ENCODE data around the gene LMF1.

Gene LMF1

GRCh38 chr16:972316-973002, 1.7 kb upstream of the LMF1 start:
- peak overlapping the region in 2 of 3 experiments; percentile 51 to 93 for H3K27ac Mint-ChIP-seq
- peaks cover 9% of the 10 kb centered on the region for H3K36me3 Mint-ChIP-seq (ENCODE audit: low read depth)
- TF ChIP-seq CTCF (IDR thresholded peaks at IDR 0.05; ENCODE audit: unreplicated experiment in 3 of 3) = no peak
- peaks cover 61% of the 10 kb centered on the region for H3K4me1 Mint-ChIP-seq
- H3K27me3 Mint-ChIP-seq (ENCODE audit: low read depth) = peaks cover 18% of the 10 kb centered on the region
- H3K9me3 Mint-ChIP-seq = peaks cover 3% of the 10 kb centered on the region
- peak overlapping the region; percentile 73 to 86 (median 79) for H3K4me3 Mint-ChIP-seq

GRCh38 chr16:971981-972315, 1.2 kb upstream of the LMF1 start:
- peaks cover 9% of the 10 kb centered on the region for H3K36me3 Mint-ChIP-seq (ENCODE audit: low read depth)
- no peak for TF ChIP-seq CTCF (IDR thresholded peaks at IDR 0.05; ENCODE audit: unreplicated experiment in 3 of 3)
- H3K9me3 Mint-ChIP-seq = peaks cover 3% of the 10 kb centered on the region
- peak overlapping the region; percentile 73 to 86 (median 79) for H3K4me3 Mint-ChIP-seq
- peak overlapping the region; percentile 7 to 93 (median 51) for H3K27ac Mint-ChIP-seq
- H3K4me1 Mint-ChIP-seq = peaks cover 59% of the 10 kb centered on the region
- H3K27me3 Mint-ChIP-seq (ENCODE audit: low read depth) = peaks cover 18% of the 10 kb centered on the region

- no peak for TF ChIP-seq CTCF (IDR thresholded peaks at IDR 0.05; ENCODE audit: unreplicated experiment in 3 of 3)
- peak overlapping the region; percentile 73 to 86 (median 79) for H3K4me3 Mint-ChIP-seq
These were observed 760 bp upstream of the LMF1 start for GRCh38 chr16:971582-971905.

GRCh38 chr16:970386-970765, 408 bp downstream of the LMF1 start:
- Mint-ChIP-seq H3K36me3 (ENCODE audit: low read depth) (peaks cover 23% of the 10 kb centered on the region), H3K27ac (no peak overlapping the region), H3K4me3 (peak overlapping the region; percentile 83 to 91 (median 89)), H3K4me1 (peaks cover 49% of the 10 kb centered on the region), H3K9me3 (peaks cover 8% of the 10 kb centered on the region), H3K27me3 (ENCODE audit: low read depth) (peaks cover 6% of the 10 kb centered on the region)
- TF ChIP-seq CTCF (IDR thresholded peaks at IDR 0.05; ENCODE audit: unreplicated experiment in 3 of 3) = no peak

More at GRCh38 chr16:971582-971905, 760 bp upstream of the LMF1 start:
- peak overlapping the region; percentile 7 to 93 (median 51) for H3K27ac Mint-ChIP-seq
- H3K27me3 Mint-ChIP-seq (ENCODE audit: low read depth) = peaks cover 16% of the 10 kb centered on the region
- H3K4me1 Mint-ChIP-seq = peaks cover 57% of the 10 kb centered on the region
- H3K9me3 Mint-ChIP-seq = peaks cover 3% of the 10 kb centered on the region
- H3K36me3 Mint-ChIP-seq (ENCODE audit: low read depth) = peaks cover 12% of the 10 kb centered on the region

- Mint-ChIP-seq H3K4me1 (peaks cover 49% of the 10 kb centered on the region), H3K27ac (peak overlapping the region; percentile 75 to 85 (median 79)), H3K9me3 (peaks cover 12% of the 10 kb centered on the region), H3K36me3 (ENCODE audit: low read depth) (peaks cover 29% of the 10 kb centered on the region), H3K27me3 (ENCODE audit: low read depth) (peaks cover 6% of the 10 kb centered on the region), H3K4me3 (peak overlapping the region; percentile 83 to 91 (median 89))
- no peak for TF ChIP-seq CTCF (IDR thresholded peaks at IDR 0.05; ENCODE audit: unreplicated experiment in 3 of 3)
These were observed 1.0 kb downstream of the LMF1 start for GRCh38 chr16:969508-970385.
